SK-N-SH (cell line): ENCODE results near the gene POU2F3. TPM values are rescaled to one million over a fixed set of nuclear protein-coding genes. Genes with fewer than 3 reads are reported as not detected.
A peak's percentile ranks its signal among the peaks of the same experiment; 100 is the strongest.

Experiments
- CTCF ChIA-PET: fragments of 300-600, 350-600 bp; formaldehyde crosslinking; extraction: SDS; loops from one replicate; lab custom pipeline; 2021; lab: Yijun Ruan, JAX
- POLR2A ChIA-PET: fragments of 350-600 bp; sonication (Branson Sonifier 250); formaldehyde crosslinking; extraction: SDS; loops from one replicate; lab custom pipeline; 2020; ENCODE audit warnings: antibody characterized with exemption, inconsistent platforms; lab: Yijun Ruan, JAX
- DNase-seq: peaks from one replicate; pipeline ENCODE4 v3.0.0; 2012
- H2AFZ ChIP-seq: fragments of 200-600 bp; sonication (generic); 2 replicates; pipeline ENCODE4 v1.8.1; 2016; ENCODE audit warnings: antibody characterized with exemption, mild to moderate bottlenecking, low read depth
- H3F3A ChIP-seq: fragments of 200-600 bp; sonication (generic); replicated peaks from 2 replicates; pipeline ENCODE3; 2016; ENCODE audit warnings: antibody characterized with exemption, mild to moderate bottlenecking; ENCODE audit not compliant: insufficient read depth
- H3K27ac ChIP-seq, 2 experiments: fragments of 200-500 bp in 1 of 2; fragments of 200-600 bp in 1 of 2; sonication (Bioruptor generic) in 1 of 2; sonication (generic), shearing (Covaris generic) in 1 of 2; 2 replicates each; pipeline versions ENCODE4 v1.5.1 to v1.6.1; 2014 to 2016; ENCODE audit warnings: low read depth in 2 of 2, inconsistent platforms in 1 of 2, low read length in 1 of 2, mild to moderate bottlenecking in 1 of 2, mixed read lengths in 1 of 2
- H3K27me3 ChIP-seq: fragments of 200-600 bp; sonication (generic), shearing (Covaris generic); 2 replicates; pipeline ENCODE4 v1.6.1; 2016; ENCODE audit warnings: mixed run types; ENCODE audit not compliant: insufficient read depth
- H3K36me3 ChIP-seq, 2 experiments: fragments of 200-500 bp in 1 of 2; fragments of 200-600 bp in 1 of 2; sonication (Bioruptor generic) in 1 of 2; sonication (generic) in 1 of 2; replicated peaks in 1 of 2; 2 replicates each; pipeline versions ENCODE3 to v1.5.1; 2014 to 2016; ENCODE audit warnings: low read length in 1 of 2, mild to moderate bottlenecking in 1 of 2; ENCODE audit not compliant: insufficient read depth in 2 of 2, control insufficient read depth in 1 of 2
- H3K4me1 ChIP-seq, 2 experiments: fragments of 200-500 bp in 1 of 2; fragments of 200-600 bp in 1 of 2; sonication (Bioruptor generic) in 1 of 2; sonication (generic), shearing (Covaris generic) in 1 of 2; 2 replicates each; pipeline versions ENCODE4 v1.5.1 to v1.6.1; 2014 to 2016; ENCODE audit warnings: low read depth in 1 of 2, low read length in 1 of 2, mixed run types in 1 of 2; ENCODE audit not compliant: insufficient read depth in 2 of 2, control insufficient read depth in 1 of 2
- H3K4me2 ChIP-seq: fragments of 200-600 bp; sonication (generic), shearing (Covaris generic); 2 replicates; pipeline ENCODE4 v1.6.1; 2017; ENCODE audit warnings: mixed run types
- H3K4me3 ChIP-seq, 2 experiments: fragments of 200-500 bp in 1 of 2; fragments of 200-600 bp in 1 of 2; sonication (Bioruptor generic) in 1 of 2; sonication (generic), shearing (Covaris generic) in 1 of 2; 2 replicates each; pipeline versions ENCODE4 v1.5.1 to v1.8.1; 2014 to 2016; ENCODE audit warnings: low read depth in 2 of 2, inconsistent platforms in 1 of 2, low read length in 1 of 2, mild to moderate bottlenecking in 1 of 2, mixed read lengths in 1 of 2, moderate library complexity in 1 of 2
- H3K79me2 ChIP-seq: fragments of 200-600 bp; sonication (generic); 2 replicates; pipeline ENCODE4 v1.8.1; 2017; ENCODE audit warnings: mild to moderate bottlenecking; ENCODE audit not compliant: insufficient read depth
- H3K9ac ChIP-seq: fragments of 200-600 bp; sonication (generic); 2 replicates; pipeline ENCODE4 v1.6.1; 2017; ENCODE audit warnings: mixed run types
- H3K9me2 ChIP-seq: fragments of 200-600 bp; sonication (generic); 2 replicates; pipeline ENCODE4 v1.6.1; 2017; ENCODE audit warnings: mixed run types
- H3K9me3 ChIP-seq: fragments of 200-600 bp; sonication (generic); 2 replicates; pipeline ENCODE4 v1.6.1; 2017; ENCODE audit warnings: mixed run types, mild to moderate bottlenecking, moderate library complexity
- H4K20me1 ChIP-seq: fragments of 200-600 bp; sonication (generic); 2 replicates; pipeline ENCODE4 v1.6.1; 2017; ENCODE audit warnings: mild to moderate bottlenecking, mixed run types; ENCODE audit not compliant: insufficient read depth
- CHD2 ChIP-seq: fragments of 150-350 bp; IDR thresholded peaks from 2 replicates; pipeline ENCODE4 v1.6.1; 2018; ENCODE audit warnings: low read length; ENCODE audit not compliant: partially characterized antibody
- FOSL2 ChIP-seq: IDR thresholded peaks from 2 replicates; pipeline ENCODE4 v1.4.0; 2012; ENCODE audit warnings: low read depth, mild to moderate bottlenecking, moderate library complexity, borderline replicate concordance
- FOXJ3 ChIP-seq: sonication (generic); formaldehyde crosslinking; IDR thresholded peaks from 2 replicates; pipeline ENCODE4 v1.5.1; 2020; ENCODE audit warnings: mild to moderate bottlenecking, missing genetic modification reagents
- NFIC ChIP-seq: IDR thresholded peaks from 2 replicates; pipeline ENCODE4 v1.4.0; 2012; ENCODE audit warnings: borderline replicate concordance
- NRF1 ChIP-seq: IDR thresholded peaks from 2 replicates; pipeline ENCODE4 v1.6.1; 2012; ENCODE audit warnings: low read depth, mild to moderate bottlenecking, low read length
- POLR2AphosphoS5 ChIP-seq: IDR thresholded peaks from 2 replicates; pipeline ENCODE4 v1.6.1; 2012; ENCODE audit warnings: low read depth, low read length
- RAD21 ChIP-seq: IDR thresholded peaks from 2 replicates; pipeline ENCODE4 v1.6.1; 2012; ENCODE audit warnings: mild to moderate bottlenecking, low read length
- RCOR1 ChIP-seq: fragments of 150-350 bp; IDR thresholded peaks from 2 replicates; pipeline ENCODE4 v1.6.1; 2017; ENCODE audit warnings: antibody characterized with exemption, low read length
- RXRA ChIP-seq: IDR thresholded peaks from 2 replicates; pipeline ENCODE4 v1.4.0; 2012; ENCODE audit warnings: low read depth, mild to moderate bottlenecking, borderline replicate concordance
- SIN3A ChIP-seq: IDR thresholded peaks from 2 replicates; pipeline ENCODE4 v1.6.1; 2012; ENCODE audit warnings: low read depth, mild to moderate bottlenecking, low read length, moderate library complexity, borderline replicate concordance
- SMC3 ChIP-seq: IDR thresholded peaks from 2 replicates; pipeline ENCODE4 v1.6.1; 2012; ENCODE audit warnings: low read depth, low read length, improper control_type of control experiment
- TCF12 ChIP-seq: IDR thresholded peaks from 2 replicates; pipeline ENCODE4 v1.4.0; 2012
- YY1 ChIP-seq: IDR thresholded peaks from 2 replicates; pipeline ENCODE4 v1.4.0; 2012; ENCODE audit warnings: low read depth, mild to moderate bottlenecking
- WGBS: methylation state at CpG from one replicate; pipeline ENCODE4 v1.1.6; 2017; ENCODE audit warnings: low lambda C conversion rate; 5-methylcytosine and 5-hydroxymethylcytosine counted together
- polyA plus RNA-seq, 3 experiments: library from polyadenylated mRNA; depleted of rRNA; stranded (reverse); fragments of >200 nt; gene quantifications; 2 replicates each; pipeline ENCODE4 v1.2.3, GENCODE V29; 2012
- TF ChIP-seq, protein P1 (sequence below): IDR thresholded peaks from 2 replicates; pipeline ENCODE4 v1.6.1; 2012; ENCODE audit warnings: mild to moderate bottlenecking, low read depth, low read length, moderate library complexity
- TF ChIP-seq, protein P2 (sequence below): fragments of 200-600 bp; sonication (generic); IDR thresholded peaks from 2 replicates; pipeline ENCODE4 v1.6.1; 2017; ENCODE audit warnings: antibody characterized with exemption, mild to moderate bottlenecking, moderate library complexity
- TF ChIP-seq, protein P3 (sequence below): IDR thresholded peaks from 2 replicates; pipeline ENCODE4; 2012

The POU2F3 gene
- polyA plus RNA-seq, 1 of the 3 experiments (the other 2 are of a cell fraction), result 0.02 TPM

DNA sequence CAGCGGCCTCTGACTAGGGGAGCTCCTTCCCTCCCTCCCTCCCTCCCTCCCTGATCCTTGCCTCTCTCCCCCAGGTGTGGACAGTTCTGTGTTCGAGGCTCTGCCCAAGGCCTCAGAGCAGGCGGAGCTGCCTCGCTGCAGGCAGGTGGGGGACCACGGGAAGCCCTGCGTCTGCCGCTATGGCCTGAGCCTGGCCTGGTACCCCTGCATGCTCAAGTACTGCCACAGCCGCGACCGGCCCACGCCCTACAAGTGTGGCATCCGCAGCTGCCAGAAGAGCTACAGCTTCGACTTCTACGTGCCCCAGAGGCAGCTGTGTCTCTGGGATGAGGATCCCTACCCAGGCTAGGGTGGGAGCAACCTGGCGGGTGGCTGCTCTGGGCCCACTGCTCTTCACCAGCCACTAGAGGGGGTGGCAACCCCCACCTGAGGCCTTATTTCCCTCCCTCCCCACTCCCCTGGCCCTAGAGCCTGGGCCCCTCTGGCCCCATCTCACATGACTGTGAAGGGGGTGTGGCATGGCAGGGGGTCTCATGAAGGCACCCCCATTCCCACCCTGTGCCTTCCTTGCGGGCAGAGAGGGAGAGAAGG, 11.1 kb upstream of the POU2F3 start:
- H2AFZ ChIP-seq, result no peak overlapping the region
- H3K4me3 ChIP-seq, result no peak overlapping the region
- no peaks in the 10 kb centered on the region; a peak in 1 of 4 replicates for H3K4me1 ChIP-seq
- H3K79me2 ChIP-seq, result no peaks in the 10 kb centered on the region
- CTCF ChIA-PET, result interaction anchor here (0.6 to 19.4 kb wide), 41 partner anchors 10 to 783 kb away, joined by 3 to 622 read pairs (median 4); partner anchors contain the start of genes OAF, POU2F3 and TRIM29
- no peaks in the 10 kb centered on the region for H3F3A ChIP-seq
- H3K9me2 ChIP-seq, result no peaks in the 10 kb centered on the region
- no peak overlapping the region for H3K9ac ChIP-seq
- H4K20me1 ChIP-seq, result no peaks in the 10 kb centered on the region
- no peaks in the 10 kb centered on the region for H3K9me3 ChIP-seq
- H3K36me3 ChIP-seq, result no peaks in the 10 kb centered on the region
- 62% methylated on average over 3 of the region's 16 CpGs for WGBS
- H3K27ac ChIP-seq, result no peak overlapping the region
- peak; percentile 69 for DNase-seq
- no peak overlapping the region for H3K4me2 ChIP-seq
- TF ChIP-seq, protein P1, sequence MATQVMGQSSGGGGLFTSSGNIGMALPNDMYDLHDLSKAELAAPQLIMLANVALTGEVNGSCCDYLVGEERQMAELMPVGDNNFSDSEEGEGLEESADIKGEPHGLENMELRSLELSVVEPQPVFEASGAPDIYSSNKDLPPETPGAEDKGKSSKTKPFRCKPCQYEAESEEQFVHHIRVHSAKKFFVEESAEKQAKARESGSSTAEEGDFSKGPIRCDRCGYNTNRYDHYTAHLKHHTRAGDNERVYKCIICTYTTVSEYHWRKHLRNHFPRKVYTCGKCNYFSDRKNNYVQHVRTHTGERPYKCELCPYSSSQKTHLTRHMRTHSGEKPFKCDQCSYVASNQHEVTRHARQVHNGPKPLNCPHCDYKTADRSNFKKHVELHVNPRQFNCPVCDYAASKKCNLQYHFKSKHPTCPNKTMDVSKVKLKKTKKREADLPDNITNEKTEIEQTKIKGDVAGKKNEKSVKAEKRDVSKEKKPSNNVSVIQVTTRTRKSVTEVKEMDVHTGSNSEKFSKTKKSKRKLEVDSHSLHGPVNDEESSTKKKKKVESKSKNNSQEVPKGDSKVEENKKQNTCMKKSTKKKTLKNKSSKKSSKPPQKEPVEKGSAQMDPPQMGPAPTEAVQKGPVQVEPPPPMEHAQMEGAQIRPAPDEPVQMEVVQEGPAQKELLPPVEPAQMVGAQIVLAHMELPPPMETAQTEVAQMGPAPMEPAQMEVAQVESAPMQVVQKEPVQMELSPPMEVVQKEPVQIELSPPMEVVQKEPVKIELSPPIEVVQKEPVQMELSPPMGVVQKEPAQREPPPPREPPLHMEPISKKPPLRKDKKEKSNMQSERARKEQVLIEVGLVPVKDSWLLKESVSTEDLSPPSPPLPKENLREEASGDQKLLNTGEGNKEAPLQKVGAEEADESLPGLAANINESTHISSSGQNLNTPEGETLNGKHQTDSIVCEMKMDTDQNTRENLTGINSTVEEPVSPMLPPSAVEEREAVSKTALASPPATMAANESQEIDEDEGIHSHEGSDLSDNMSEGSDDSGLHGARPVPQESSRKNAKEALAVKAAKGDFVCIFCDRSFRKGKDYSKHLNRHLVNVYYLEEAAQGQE, result no peak
- TF ChIP-seq, protein P2, sequence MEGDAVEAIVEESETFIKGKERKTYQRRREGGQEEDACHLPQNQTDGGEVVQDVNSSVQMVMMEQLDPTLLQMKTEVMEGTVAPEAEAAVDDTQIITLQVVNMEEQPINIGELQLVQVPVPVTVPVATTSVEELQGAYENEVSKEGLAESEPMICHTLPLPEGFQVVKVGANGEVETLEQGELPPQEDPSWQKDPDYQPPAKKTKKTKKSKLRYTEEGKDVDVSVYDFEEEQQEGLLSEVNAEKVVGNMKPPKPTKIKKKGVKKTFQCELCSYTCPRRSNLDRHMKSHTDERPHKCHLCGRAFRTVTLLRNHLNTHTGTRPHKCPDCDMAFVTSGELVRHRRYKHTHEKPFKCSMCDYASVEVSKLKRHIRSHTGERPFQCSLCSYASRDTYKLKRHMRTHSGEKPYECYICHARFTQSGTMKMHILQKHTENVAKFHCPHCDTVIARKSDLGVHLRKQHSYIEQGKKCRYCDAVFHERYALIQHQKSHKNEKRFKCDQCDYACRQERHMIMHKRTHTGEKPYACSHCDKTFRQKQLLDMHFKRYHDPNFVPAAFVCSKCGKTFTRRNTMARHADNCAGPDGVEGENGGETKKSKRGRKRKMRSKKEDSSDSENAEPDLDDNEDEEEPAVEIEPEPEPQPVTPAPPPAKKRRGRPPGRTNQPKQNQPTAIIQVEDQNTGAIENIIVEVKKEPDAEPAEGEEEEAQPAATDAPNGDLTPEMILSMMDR, result peak; percentile 35
- TF ChIP-seq, all 33 proteins: peak for 1
- POLR2A ChIA-PET, result interaction anchor here (1.2 kb wide), 1 partner anchor 49 kb away, joined by 3 read pairs; no protein-coding TSS in a partner anchor
- H3K27me3 ChIP-seq, result no peaks in the 10 kb centered on the region; the same call in 1 of the 2 replicates

DNA sequence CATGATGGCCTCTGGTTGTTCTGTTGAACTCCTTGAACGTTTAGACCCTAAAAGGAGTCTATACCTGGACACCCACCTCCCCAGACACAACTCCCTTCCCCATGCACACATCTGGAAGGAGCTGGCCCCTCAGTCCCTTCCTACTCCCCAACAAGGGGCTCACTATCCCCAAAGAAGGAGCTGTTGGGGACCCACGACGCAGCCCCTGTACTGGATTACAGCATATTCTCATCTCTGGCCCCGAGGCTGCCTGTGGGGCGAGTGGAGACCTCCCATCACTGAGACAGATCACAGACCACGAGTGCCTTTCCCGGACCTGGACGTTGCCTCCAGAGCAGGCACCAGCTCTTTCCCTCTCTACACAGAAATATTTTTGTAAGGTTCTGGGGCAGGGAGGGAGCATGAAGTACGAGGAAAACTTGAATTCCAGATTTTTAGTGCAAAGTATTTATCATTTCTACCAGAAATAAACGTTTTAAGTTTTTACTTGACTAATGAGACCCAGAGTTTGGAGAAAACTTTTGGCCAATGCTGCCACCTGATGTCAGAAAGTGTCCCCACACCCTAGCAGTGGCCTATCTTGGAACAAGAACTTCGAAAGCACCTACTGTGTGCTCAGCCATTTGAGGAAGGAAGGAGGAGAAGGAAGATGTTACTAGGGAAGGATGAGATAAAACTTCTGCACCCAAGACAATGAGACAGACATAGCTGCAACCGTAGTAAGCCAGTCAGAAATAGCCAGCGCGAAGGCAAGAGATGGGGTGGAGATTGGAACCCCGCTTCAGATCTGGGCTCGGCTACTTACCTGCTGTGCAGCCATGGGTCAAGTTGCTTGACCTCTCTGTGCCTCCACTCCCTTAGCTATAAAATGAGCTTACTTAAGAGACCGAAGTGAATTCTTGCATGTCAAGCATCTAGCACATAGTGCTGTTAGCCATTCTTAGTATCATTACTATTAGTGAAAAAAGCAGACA, 10.2 kb upstream of the POU2F3 start:
- Histone ChIP-seq H3K4me2 (no peak overlapping the region), H3K4me1 (no peaks in the 10 kb centered on the region; a peak in 1 of 4 replicates), H3K4me3 (no peak overlapping the region; a peak in 1 of 4 replicates), H2AFZ (no peak overlapping the region), H3K9me3 (no peaks in the 10 kb centered on the region), H3K9me2 (no peaks in the 10 kb centered on the region), H3K27ac (no peak overlapping the region), H4K20me1 (no peaks in the 10 kb centered on the region), H3K9ac (no peak overlapping the region), H3F3A (no peaks in the 10 kb centered on the region), H3K79me2 (no peaks in the 10 kb centered on the region), H3K27me3 (no peaks in the 10 kb centered on the region; the same call in 1 of the 2 replicates), H3K36me3 (no peaks in the 10 kb centered on the region)
- POLR2A ChIA-PET, result interaction anchor here (1.2 kb wide), 1 partner anchor 50 kb away, joined by 3 read pairs; no protein-coding TSS in a partner anchor
- 51% methylated on average over 17 of the region's 17 CpGs for WGBS
- CTCF ChIA-PET, result interaction anchor here (0.7 to 19.4 kb wide), 42 partner anchors 9 to 784 kb away, joined by 3 to 622 read pairs (median 4); partner anchors contain the start of genes OAF, POU2F3 and TRIM29
- DNase-seq, result peak; percentile 66
- TF ChIP-seq POLR2AphosphoS5 (no peak), NFIC (no peak), RXRA (no peak), RCOR1 (no peak), RAD21 (peak; percentile 84), NRF1 (no peak), SIN3A (no peak), FOXJ3 (CRISPR knock-in tag) (no peak), FOSL2 (no peak), YY1 (no peak), TCF12 (no peak), CHD2 (no peak), SMC3 (peak; percentile 84)
- TF ChIP-seq, protein P3, sequence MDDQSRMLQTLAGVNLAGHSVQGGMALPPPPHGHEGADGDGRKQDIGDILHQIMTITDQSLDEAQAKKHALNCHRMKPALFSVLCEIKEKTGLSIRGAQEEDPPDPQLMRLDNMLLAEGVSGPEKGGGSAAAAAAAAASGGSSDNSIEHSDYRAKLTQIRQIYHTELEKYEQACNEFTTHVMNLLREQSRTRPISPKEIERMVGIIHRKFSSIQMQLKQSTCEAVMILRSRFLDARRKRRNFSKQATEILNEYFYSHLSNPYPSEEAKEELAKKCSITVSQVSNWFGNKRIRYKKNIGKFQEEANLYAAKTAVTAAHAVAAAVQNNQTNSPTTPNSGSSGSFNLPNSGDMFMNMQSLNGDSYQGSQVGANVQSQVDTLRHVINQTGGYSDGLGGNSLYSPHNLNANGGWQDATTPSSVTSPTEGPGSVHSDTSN, result no peak
